ENCODE results near the gene NDC80. TPM values are rescaled to one million over a fixed set of nuclear protein-coding genes. Genes with fewer than 3 reads are reported as not detected.
"Not testable (repeated sequence)": the region's sequence is repeated elsewhere in the genome, so short reads cannot be mapped to it uniquely, and the experiment has no call there.

The NDC80 gene
- 10 to 100 TPM in 3 of 8 experiments, 1 to 10 TPM in 5; 1.7 to 42.4 (median 4.3) TPM for total RNA-seq

DNA sequence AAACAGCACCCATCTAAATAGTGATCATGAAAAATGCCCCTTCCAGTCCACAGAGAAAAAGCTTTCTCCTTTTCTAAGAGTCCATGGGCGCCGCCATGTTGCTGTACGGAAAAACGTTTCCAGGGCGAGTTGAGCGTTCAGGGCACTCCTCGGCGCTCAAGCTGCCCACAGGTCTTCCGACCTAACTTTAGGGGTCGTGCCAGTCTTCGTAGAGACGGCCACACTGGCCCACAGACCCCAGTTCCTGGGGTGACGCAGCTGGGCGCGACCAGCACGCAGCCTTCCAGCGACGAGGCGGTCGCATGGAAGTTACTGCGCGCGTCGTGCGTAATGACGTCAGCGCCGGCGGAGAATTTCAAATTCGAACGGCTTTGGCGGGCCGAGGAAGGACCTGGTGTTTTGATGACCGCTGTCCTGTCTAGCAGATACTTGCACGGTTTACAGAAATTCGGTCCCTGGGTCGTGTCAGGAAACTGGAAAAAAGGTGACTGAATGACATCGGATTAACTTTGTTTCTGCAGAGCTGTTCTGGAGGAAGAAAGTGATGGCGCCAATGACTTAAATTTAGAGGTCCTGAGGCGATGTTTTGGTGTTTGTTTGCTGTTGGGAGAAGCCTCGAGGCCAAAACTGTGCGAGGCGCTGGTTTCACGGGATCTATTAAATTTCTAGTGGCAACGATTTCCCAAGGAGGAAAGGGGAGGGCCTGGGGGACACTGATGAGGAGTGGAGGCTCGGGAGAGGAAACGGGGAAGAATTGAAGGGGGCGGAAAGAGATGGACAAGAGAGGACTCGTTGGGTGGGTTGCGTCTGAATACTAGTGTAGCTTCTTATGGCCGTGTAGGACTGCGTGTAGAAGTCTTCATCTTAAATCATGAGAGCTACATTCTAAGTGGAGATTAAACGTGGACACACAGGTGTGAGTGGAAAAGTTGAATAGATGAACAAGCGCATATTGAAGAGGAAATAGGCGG is at the start of gene NDC80, which contains the start of gene METTL4:
NDC80 (plus strand) TSS at position 358 of the 971 bp plus-strand sequence. CDS start 1,429 bp downstream, outside the sequence.
METTL4 (minus strand) TSS at position 306 of the 971 bp plus-strand sequence. CDS start 4,289 bp downstream, outside the sequence.
- 0 to 2% (median 0%) methylated on average over 1 to 41 of the region's 55 CpGs for WGBS, 10 experiments
- peak within 1 kb of the TSS; percentile 100 for H3K27ac ChIP-seq
- peak within 1 kb of the TSS; percentile 89 to 96 (median 92) for H3K4me3 ChIP-seq
- ATAC-seq (replicated peaks in 6 of 8), result peak; percentile 81 to 94 (median 90)
- H3K4me1 ChIP-seq (replicated peaks in 1 of 2), result peaks cover 9 to 11% of the 10 kb centered on the region in 2 donors
- in situ Hi-C loops (cut with MboI; ENCODE audit: low pct_unique_long_range_greater_than_20kb in 2 of 9, low sequenced_read_pairs in 9 of 9, unreplicated experiment in 9 of 9), result loop anchor here in 4 of 9 experiments (25.0 kb wide), 1 partner anchor 1709 kb away; no protein-coding TSS in a partner anchor

DNA sequence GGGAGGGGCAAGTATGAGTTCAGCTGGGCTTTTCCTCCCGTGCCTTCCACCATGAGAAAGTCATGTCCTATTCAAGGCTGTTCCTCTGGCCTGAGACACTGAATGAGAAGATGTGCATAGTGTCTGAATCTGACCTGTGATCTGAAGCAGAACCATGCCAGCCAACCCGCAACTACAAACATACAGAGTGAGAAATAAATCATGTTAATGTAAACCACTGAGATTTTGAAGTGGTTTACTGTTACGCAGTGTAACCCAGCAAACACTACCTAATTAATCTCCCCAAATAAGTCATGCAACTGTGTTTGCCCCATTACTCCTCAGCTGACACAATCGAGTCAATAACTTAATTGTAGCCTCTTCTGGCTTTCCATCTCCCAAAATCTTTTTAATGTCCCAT is 49.2 kb upstream of the NDC80 start:
- Histone ChIP-seq H3K27ac (no peak overlapping the region), H3K4me3 (no peak overlapping the region), H3K4me1 (replicated peaks in 1 of 2) (no peaks in the 10 kb centered on the region)
- in situ Hi-C loops (cut with MboI; ENCODE audit: low pct_unique_long_range_greater_than_20kb in 2 of 9, low sequenced_read_pairs in 9 of 9, unreplicated experiment in 9 of 9), result loop anchor here in 1 of 9 experiments (25.0 kb wide), 1 partner anchor 185 kb away; no protein-coding TSS in a partner anchor
- no peak for ATAC-seq (replicated peaks in 6 of 8)
- 40 to 94% (median 85%) methylated on average over 1 to 4 of the region's 4 CpGs; no CpG with 5 or more reads in 1 of the 10 experiments for WGBS, 10 experiments

DNA sequence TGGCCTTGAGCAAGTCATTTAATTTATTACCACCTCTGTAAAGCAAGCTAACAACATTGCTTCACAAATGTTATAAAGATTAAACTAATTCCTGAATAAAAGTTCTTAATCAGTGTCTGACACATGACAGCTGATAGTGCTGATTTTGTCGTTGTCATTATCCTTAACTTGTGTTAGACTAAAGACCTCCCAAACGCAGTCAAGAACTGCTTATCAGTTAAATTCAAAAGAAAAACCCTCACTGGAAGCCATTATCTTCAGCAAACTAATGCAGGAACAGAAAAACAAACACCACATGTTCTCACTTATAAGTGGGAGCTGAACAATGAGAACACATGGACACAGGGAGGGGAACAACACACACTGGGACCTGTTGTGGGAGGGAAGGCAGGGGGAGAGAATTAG is 46.6 kb upstream of the NDC80 start:
- 0 to 69% (median 29%) methylated on average over 1 to 2 of the region's 2 CpGs; no CpG with 5 or more reads in 2 of the 10 experiments for WGBS, 10 experiments
- H3K4me1 ChIP-seq (replicated peaks in 1 of 2); H3K4me3 ChIP-seq; H3K27ac ChIP-seq: not testable (repeated sequence)
- peak in 1 of 8 experiments; percentile 29 for ATAC-seq (replicated peaks in 6 of 8)
- in situ Hi-C loops (cut with MboI; ENCODE audit: low pct_unique_long_range_greater_than_20kb in 2 of 9, low sequenced_read_pairs in 9 of 9, unreplicated experiment in 9 of 9), result loop anchor here in 4 of 9 experiments (25.0 kb wide), 4 partner anchors 187 to 1662 kb away; no protein-coding TSS in a partner anchor

- ATAC-seq (replicated peaks in 6 of 8), result peak in 3 of 8 experiments; percentile 36 to 87 (median 84)
- no peaks in the 10 kb centered on the region for H3K4me1 ChIP-seq (replicated peaks in 1 of 2)
- H3K27ac ChIP-seq, result no peak overlapping the region
- 40 to 100% (median 81%) methylated on average over 1 to 2 of the region's 2 CpGs; no CpG with 5 or more reads in 2 of the 10 experiments for WGBS, 10 experiments
- no peak overlapping the region for H3K4me3 ChIP-seq
- in situ Hi-C loops (cut with MboI; ENCODE audit: low pct_unique_long_range_greater_than_20kb in 2 of 9, low sequenced_read_pairs in 9 of 9, unreplicated experiment in 9 of 9), result loop anchor here in 4 of 9 experiments (25.0 kb wide), 3 partner anchors 414 to 1664 kb away; no protein-coding TSS in a partner anchor
These were observed 45.0 kb upstream of the NDC80 start for GRCh38 chr18:2526329-2526728.

GRCh38 chr18:2529154-2529553 is 42.2 kb upstream of the NDC80 start:
- H3K27ac ChIP-seq, result no peak overlapping the region
- 82 to 100% (median 92%) methylated on average over 1 to 7 of the region's 7 CpGs for WGBS, 10 experiments
- H3K4me3 ChIP-seq, result no peak overlapping the region
- ATAC-seq (replicated peaks in 6 of 8), result no peak
- no peaks in the 10 kb centered on the region for H3K4me1 ChIP-seq (replicated peaks in 1 of 2)
- in situ Hi-C loops (cut with MboI; ENCODE audit: low pct_unique_long_range_greater_than_20kb in 2 of 9, low sequenced_read_pairs in 9 of 9, unreplicated experiment in 9 of 9), result loop anchor here in 4 of 9 experiments (25.0 kb wide), 3 partner anchors 417 to 1667 kb away; no protein-coding TSS in a partner anchor

- no peak overlapping the region for H3K4me3 ChIP-seq
- no peaks in the 10 kb centered on the region for H3K4me1 ChIP-seq (replicated peaks in 1 of 2)
- no peak overlapping the region for H3K27ac ChIP-seq
- WGBS, 10 experiments, result 43 to 100% (median 83%) methylated on average over 1 to 2 of the region's 2 CpGs; no CpG with 5 or more reads in 1 of the 10 experiments
- ATAC-seq (replicated peaks in 6 of 8), result no peak
- in situ Hi-C loops (cut with MboI; ENCODE audit: low pct_unique_long_range_greater_than_20kb in 2 of 9, low sequenced_read_pairs in 9 of 9, unreplicated experiment in 9 of 9), result loop anchor here in 4 of 9 experiments (10.0 to 25.0 kb wide), 4 partner anchors 419 to 1669 kb away; no protein-coding TSS in a partner anchor
These were observed 39.6 kb upstream of the NDC80 start for GRCh38 chr18:2531751-2532150.

DNA sequence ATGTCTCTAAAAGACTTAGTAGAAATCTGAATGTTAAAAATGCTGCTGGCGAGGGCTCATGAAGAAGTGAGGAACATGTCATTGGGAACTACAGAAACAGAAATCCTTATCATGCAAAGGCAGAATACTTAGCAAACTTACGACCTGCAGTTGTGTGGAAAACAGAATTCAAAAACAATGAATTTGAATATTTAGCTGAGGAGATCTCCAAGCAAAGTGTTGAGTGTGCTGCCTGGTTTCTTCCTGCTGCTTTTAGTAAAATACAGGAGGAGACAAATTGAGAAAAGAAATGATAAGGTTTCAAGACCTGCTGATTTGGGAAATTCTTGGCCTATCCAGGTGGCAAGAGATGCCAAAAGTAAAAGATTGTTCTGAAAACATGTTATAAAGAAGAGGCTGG is 38.6 kb upstream of the NDC80 start:
- H3K27ac ChIP-seq, result no peak overlapping the region
- WGBS, 10 experiments, result 75 to 100% (median 82%) methylated on average over 1 to 2 of the region's 2 CpGs; no CpG with 5 or more reads in 1 of the 10 experiments
- in situ Hi-C loops (cut with MboI; ENCODE audit: low pct_unique_long_range_greater_than_20kb in 2 of 9, low sequenced_read_pairs in 9 of 9, unreplicated experiment in 9 of 9), result loop anchor here in 4 of 9 experiments (10.0 to 25.0 kb wide), 4 partner anchors 420 to 1670 kb away; no protein-coding TSS in a partner anchor
- ATAC-seq (replicated peaks in 6 of 8), result no peak
- no peaks in the 10 kb centered on the region for H3K4me1 ChIP-seq (replicated peaks in 1 of 2)
- no peak overlapping the region for H3K4me3 ChIP-seq

GRCh38 chr18:2534906-2535305 is 36.5 kb upstream of the NDC80 start:
- Histone ChIP-seq H3K27ac (no peak overlapping the region), H3K4me1 (replicated peaks in 1 of 2) (no peaks in the 10 kb centered on the region), H3K4me3 (no peak overlapping the region)
- ATAC-seq (replicated peaks in 6 of 8), result no peak
- 63 to 100% (median 93%) methylated on average over 1 of the region's 1 CpG; no CpG with 5 or more reads in 6 of the 10 experiments for WGBS, 10 experiments
- in situ Hi-C loops (cut with MboI; ENCODE audit: low pct_unique_long_range_greater_than_20kb in 2 of 9, low sequenced_read_pairs in 9 of 9, unreplicated experiment in 9 of 9), result loop anchor here in 4 of 9 experiments (10.0 to 25.0 kb wide), 4 partner anchors 423 to 1673 kb away; no protein-coding TSS in a partner anchor

- Histone ChIP-seq H3K4me1 (replicated peaks in 1 of 2) (no peaks in the 10 kb centered on the region), H3K27ac (no peak overlapping the region), H3K4me3 (no peak overlapping the region)
- WGBS, 10 experiments, result 86 to 100% (median 100%) methylated on average over 1 of the region's 1 CpG; no CpG with 5 or more reads in 5 of the 10 experiments
- no peak for ATAC-seq (replicated peaks in 6 of 8)
- in situ Hi-C loops (cut with MboI; ENCODE audit: low pct_unique_long_range_greater_than_20kb in 2 of 9, low sequenced_read_pairs in 9 of 9, unreplicated experiment in 9 of 9), result loop anchor here in 4 of 9 experiments (10.0 to 25.0 kb wide), 4 partner anchors 423 to 1673 kb away; no protein-coding TSS in a partner anchor
These were observed 35.9 kb upstream of the NDC80 start for GRCh38 chr18:2535419-2535910.

DNA sequence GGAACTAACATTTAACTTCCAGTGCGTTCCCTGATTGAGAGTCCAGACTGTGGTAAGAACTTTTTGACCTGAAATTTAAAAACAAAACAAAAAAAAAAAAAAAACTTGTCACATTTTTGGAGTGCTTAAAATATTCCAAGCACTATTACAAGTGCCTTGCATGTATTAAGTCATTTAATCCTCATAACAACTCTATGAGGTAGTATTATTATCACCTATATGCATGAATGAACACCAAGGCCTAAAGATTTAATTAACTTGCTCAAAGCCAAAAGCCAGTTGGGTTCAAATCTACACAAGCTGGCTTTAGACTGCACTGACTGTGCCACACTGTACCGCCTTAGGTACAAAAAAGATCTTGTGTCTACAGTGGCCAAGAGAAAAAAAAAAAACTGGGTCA is 35.3 kb upstream of the NDC80 start:
- H3K4me1 ChIP-seq (replicated peaks in 1 of 2), result no peaks in the 10 kb centered on the region
- H3K27ac ChIP-seq, result no peak overlapping the region
- in situ Hi-C loops (cut with MboI; ENCODE audit: low pct_unique_long_range_greater_than_20kb in 2 of 9, low sequenced_read_pairs in 9 of 9, unreplicated experiment in 9 of 9), result loop anchor here in 4 of 9 experiments (10.0 to 25.0 kb wide), 4 partner anchors 424 to 1674 kb away; no protein-coding TSS in a partner anchor
- 50 to 100% (median 100%) methylated on average over 1 to 2 of the region's 2 CpGs for WGBS, 10 experiments
- ATAC-seq (replicated peaks in 6 of 8), result no peak
- H3K4me3 ChIP-seq, result no peak overlapping the region

- Histone ChIP-seq H3K4me3 (no peak overlapping the region), H3K4me1 (replicated peaks in 1 of 2) (no peaks in the 10 kb centered on the region), H3K27ac (no peak overlapping the region)
- in situ Hi-C loops (cut with MboI; ENCODE audit: low pct_unique_long_range_greater_than_20kb in 2 of 9, low sequenced_read_pairs in 9 of 9, unreplicated experiment in 9 of 9), result loop anchor here in 4 of 9 experiments (10.0 to 25.0 kb wide), 4 partner anchors 424 to 1674 kb away; no protein-coding TSS in a partner anchor
- no peak for ATAC-seq (replicated peaks in 6 of 8)
- WGBS, 10 experiments, result 33 to 88% (median 78%) methylated on average over 3 to 4 of the region's 4 CpGs; no CpG with 5 or more reads in 3 of the 10 experiments
These were observed 34.9 kb upstream of the NDC80 start for GRCh38 chr18:2536493-2536892.

DNA sequence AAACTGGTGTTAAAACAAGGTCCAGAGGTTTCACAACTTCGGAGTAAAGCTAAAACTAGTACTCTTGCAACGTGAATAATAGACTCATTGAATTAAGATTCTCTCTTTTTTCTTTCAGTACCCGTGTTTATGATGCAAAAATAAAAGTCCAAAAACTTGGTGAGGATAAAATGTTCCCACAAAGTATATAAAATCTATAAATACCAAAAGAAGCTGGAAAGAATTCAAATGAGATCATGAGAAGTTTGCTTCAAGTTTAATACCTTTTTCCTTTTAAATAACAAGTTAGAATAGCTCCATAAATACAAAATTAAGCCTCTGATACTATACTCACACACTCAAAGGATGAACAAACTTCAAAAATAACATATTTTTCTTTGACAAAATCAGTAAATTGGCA is 34.1 kb upstream of the NDC80 start:
- Histone ChIP-seq H3K27ac (no peak overlapping the region), H3K4me3 (no peak overlapping the region), H3K4me1 (replicated peaks in 1 of 2) (no peaks in the 10 kb centered on the region)
- in situ Hi-C loops (cut with MboI; ENCODE audit: low pct_unique_long_range_greater_than_20kb in 2 of 9, low sequenced_read_pairs in 9 of 9, unreplicated experiment in 9 of 9), result loop anchor here in 4 of 9 experiments (10.0 to 25.0 kb wide), 4 partner anchors 425 to 1675 kb away; no protein-coding TSS in a partner anchor
- no peak for ATAC-seq (replicated peaks in 6 of 8)
- 33 to 100% (median 79%) methylated on average over 2 to 3 of the region's 3 CpGs for WGBS, 10 experiments

Data from motor neuron (in vitro differentiated cells).